Measurements from ENCODE around the gene UBE2QL1. TPM values are rescaled to one million over a fixed set of nuclear protein-coding genes. Genes with fewer than 3 reads are reported as not detected.

Gene UBE2QL1
- polyA plus RNA-seq, 2 of the 4 experiments (the other 2 are of a cell fraction) = 0.04 TPM

GRCh38 chr5:6527749-6528455 lies 79.2 kb downstream of the UBE2QL1 start:
- ATAC-seq = no peak
- TF ChIP-seq EHMT2 (IDR thresholded peaks at IDR 0.05; ENCODE audit: low read depth) = no peak
- no peak for TF ChIP-seq ZFP36 (IDR thresholded peaks at IDR 0.05; ENCODE audit: borderline replicate concordance, partially characterized antibody)
- no peak for TF ChIP-seq FOXS1 (CRISPR knock-in tag; IDR thresholded peaks at IDR 0.05)

GRCh38 chr5:6535594-6535993 lies 86.9 kb downstream of the UBE2QL1 start:
- no peak overlapping the region for H3K4me3 ChIP-seq
- WGBS (ENCODE audit: missing lambda C conversion rate) = 7% methylated on average over 2 of the region's 2 CpGs
- no peaks in the 10 kb centered on the region for H3K4me1 ChIP-seq
- ChIA-PET CTCF (no interaction called here), POLR2A (no interaction called here)
- no peaks in the 10 kb centered on the region; the same call in 2 of the 3 replicates for H3K9me3 ChIP-seq
- TF ChIP-seq TFCP2L1 (CRISPR knock-in tag; IDR thresholded peaks at IDR 0.05) (no peak), ZFP36 (IDR thresholded peaks at IDR 0.05; ENCODE audit: borderline replicate concordance, partially characterized antibody) (no peak), FOSL2 (IDR thresholded peaks at IDR 0.05) (no peak), FOSL2 (CRISPR knock-in tag; IDR thresholded peaks at IDR 0.05) (no peak), GATA3 (IDR thresholded peaks at IDR 0.05; ENCODE audit: borderline replicate concordance) (no peak), EHMT2 (IDR thresholded peaks at IDR 0.05; ENCODE audit: low read depth) (no peak), JUNB (IDR thresholded peaks at IDR 0.05) (no peak), FOXS1 (CRISPR knock-in tag; IDR thresholded peaks at IDR 0.05) (no peak)
- TF ChIP-seq, protein P1, sequence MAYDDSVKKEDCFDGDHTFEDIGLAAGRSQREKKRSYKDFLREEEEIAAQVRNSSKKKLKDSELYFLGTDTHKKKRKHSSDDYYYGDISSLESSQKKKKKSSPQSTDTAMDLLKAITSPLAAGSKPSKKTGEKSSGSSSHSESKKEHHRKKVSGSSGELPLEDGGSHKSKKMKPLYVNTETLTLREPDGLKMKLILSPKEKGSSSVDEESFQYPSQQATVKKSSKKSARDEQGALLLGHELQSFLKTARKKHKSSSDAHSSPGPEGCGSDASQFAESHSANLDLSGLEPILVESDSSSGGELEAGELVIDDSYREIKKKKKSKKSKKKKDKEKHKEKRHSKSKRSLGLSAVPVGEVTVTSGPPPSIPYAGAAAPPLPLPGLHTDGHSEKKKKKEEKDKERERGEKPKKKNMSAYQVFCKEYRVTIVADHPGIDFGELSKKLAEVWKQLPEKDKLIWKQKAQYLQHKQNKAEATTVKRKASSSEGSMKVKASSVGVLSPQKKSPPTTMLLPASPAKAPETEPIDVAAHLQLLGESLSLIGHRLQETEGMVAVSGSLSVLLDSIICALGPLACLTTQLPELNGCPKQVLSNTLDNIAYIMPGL (CRISPR knock-in tag; IDR thresholded peaks at IDR 0.05; ENCODE audit: borderline replicate concordance) = no peak
- ATAC-seq = no peak
- no peak overlapping the region for H3K4me2 ChIP-seq
- no peak for FAIRE-seq
- no peak overlapping the region for H3K27ac ChIP-seq
- DNase-seq (ENCODE audit: low read depth in 1 of 2, low spot score in 1 of 2) = no peak

More at GRCh38 chr5:6527749-6528455, 79.2 kb downstream of the UBE2QL1 start:
- no peak for DNase-seq (ENCODE audit: low read depth in 1 of 2, low spot score in 1 of 2)
- no peak overlapping the region for H3K4me3 ChIP-seq
- POLR2A ChIA-PET = no interaction called here
- 36% methylated on average over 12 of the region's 12 CpGs for WGBS (ENCODE audit: missing lambda C conversion rate)
- H3K27ac ChIP-seq = no peak overlapping the region
- H3K4me2 ChIP-seq = no peak overlapping the region
- CTCF ChIA-PET = no interaction called here
- 0 out of 3 replicates have a peak, but pooled peaks cover 5% of the 10 kb centered on the region for H3K9me3 ChIP-seq
- FAIRE-seq = no peak
- H3K4me1 ChIP-seq = no peaks in the 10 kb centered on the region

GRCh38 chr5:6539060-6539459 lies 90.4 kb downstream of the UBE2QL1 start:
- Histone ChIP-seq H3K27ac (no peak overlapping the region), H3K4me3 (no peak overlapping the region), H3K4me2 (no peak overlapping the region), H3K9me3 (no peaks in the 10 kb centered on the region), H3K4me1 (no peaks in the 10 kb centered on the region)
- no peak for TF ChIP-seq RNF2 (IDR thresholded peaks at IDR 0.05; ENCODE audit: borderline replicate concordance, low read depth)
- no peak for TF ChIP-seq ZNF302 (CRISPR knock-in tag; IDR thresholded peaks at IDR 0.05)
- TF ChIP-seq MAZ (IDR thresholded peaks at IDR 0.05; ENCODE audit: borderline replicate concordance, low read depth, low read length) = no peak
- TF ChIP-seq HEYL (CRISPR knock-in tag; IDR thresholded peaks at IDR 0.05) = no peak
- no peak for TF ChIP-seq USF2 (IDR thresholded peaks at IDR 0.05)
- TF ChIP-seq NR3C1 (IDR thresholded peaks at IDR 0.05) = no peak
- no peak for TF ChIP-seq EHMT2 (IDR thresholded peaks at IDR 0.05; ENCODE audit: low read depth)
- TF ChIP-seq CTCF (IDR thresholded peaks at IDR 0.05) = no peak
- TF ChIP-seq HDAC2 (IDR thresholded peaks at IDR 0.05) = no peak
- TF ChIP-seq RFX5 (IDR thresholded peaks at IDR 0.05) = no peak
- no peak for TF ChIP-seq ZSCAN20 (CRISPR knock-in tag; IDR thresholded peaks at IDR 0.05)
- TF ChIP-seq JUNB (IDR thresholded peaks at IDR 0.05) = no peak
- TF ChIP-seq FOXS1 (CRISPR knock-in tag; IDR thresholded peaks at IDR 0.05) = no peak
- CTCF ChIA-PET = no interaction called here
- POLR2A ChIA-PET = no interaction called here
- 23% methylated on average over 1 of the region's 1 CpG for WGBS (ENCODE audit: missing lambda C conversion rate)
- no peak for DNase-seq (ENCODE audit: low read depth in 1 of 2, low spot score in 1 of 2)
- no peak for ATAC-seq
- FAIRE-seq = no peak
